Measurements from ENCODE around the gene ARHGDIG. TPM values are rescaled to one million over a fixed set of nuclear protein-coding genes. Genes with fewer than 3 reads are reported as not detected.

Gene ARHGDIG
- total RNA-seq, 1 experiment from 2014 or later: not detected

DNA sequence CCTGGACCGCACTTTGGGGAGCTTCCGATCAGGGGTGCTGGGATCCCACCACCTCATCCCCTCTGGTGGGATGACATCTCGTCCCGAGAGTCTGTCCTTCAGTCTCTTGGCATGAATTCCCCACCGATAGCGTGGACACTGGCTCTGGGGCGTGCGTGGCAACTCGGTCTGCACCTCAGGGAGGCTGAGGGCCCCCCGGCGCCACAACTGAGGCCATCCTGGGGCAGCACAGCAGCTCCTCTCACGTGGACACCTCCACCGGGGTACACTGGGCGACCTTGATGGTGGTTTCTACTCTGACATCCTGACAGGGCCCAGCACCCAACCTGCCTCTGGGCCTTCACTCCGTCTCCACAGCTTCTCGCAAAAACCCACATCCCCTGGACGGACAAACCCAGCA is 11.1 kb downstream of the ARHGDIG start:
- Mint-ChIP-seq H3K9me3 (ENCODE audit: unreplicated experiment) (no peaks in the 10 kb centered on the region), H3K4me1 (ENCODE audit: insufficient read depth, unreplicated experiment) (no peaks in the 10 kb centered on the region), H3K36me3 (ENCODE audit: insufficient read depth, unreplicated experiment) (peaks cover 32% of the 10 kb centered on the region), H3K27ac (ENCODE audit: low read depth, unreplicated experiment) (no peak overlapping the region), H3K27me3 (ENCODE audit: insufficient read depth, unreplicated experiment) (no peaks in the 10 kb centered on the region), H3K4me3 (ENCODE audit: unreplicated experiment) (no peak overlapping the region)
- intact Hi-C loops (cut with micrococcal nuclease): no loop called here
- no peak for DNase-seq (ENCODE audit: unreplicated experiment)
- ChIA-PET CTCF (no interaction called here), POLR2A (no interaction called here)
- TF ChIP-seq, protein P1, sequence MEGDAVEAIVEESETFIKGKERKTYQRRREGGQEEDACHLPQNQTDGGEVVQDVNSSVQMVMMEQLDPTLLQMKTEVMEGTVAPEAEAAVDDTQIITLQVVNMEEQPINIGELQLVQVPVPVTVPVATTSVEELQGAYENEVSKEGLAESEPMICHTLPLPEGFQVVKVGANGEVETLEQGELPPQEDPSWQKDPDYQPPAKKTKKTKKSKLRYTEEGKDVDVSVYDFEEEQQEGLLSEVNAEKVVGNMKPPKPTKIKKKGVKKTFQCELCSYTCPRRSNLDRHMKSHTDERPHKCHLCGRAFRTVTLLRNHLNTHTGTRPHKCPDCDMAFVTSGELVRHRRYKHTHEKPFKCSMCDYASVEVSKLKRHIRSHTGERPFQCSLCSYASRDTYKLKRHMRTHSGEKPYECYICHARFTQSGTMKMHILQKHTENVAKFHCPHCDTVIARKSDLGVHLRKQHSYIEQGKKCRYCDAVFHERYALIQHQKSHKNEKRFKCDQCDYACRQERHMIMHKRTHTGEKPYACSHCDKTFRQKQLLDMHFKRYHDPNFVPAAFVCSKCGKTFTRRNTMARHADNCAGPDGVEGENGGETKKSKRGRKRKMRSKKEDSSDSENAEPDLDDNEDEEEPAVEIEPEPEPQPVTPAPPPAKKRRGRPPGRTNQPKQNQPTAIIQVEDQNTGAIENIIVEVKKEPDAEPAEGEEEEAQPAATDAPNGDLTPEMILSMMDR (IDR thresholded peaks at IDR 0.05; ENCODE audit: unreplicated experiment): no peak
- BruUV-seq (replicated peaks): no TSS peak

DNA sequence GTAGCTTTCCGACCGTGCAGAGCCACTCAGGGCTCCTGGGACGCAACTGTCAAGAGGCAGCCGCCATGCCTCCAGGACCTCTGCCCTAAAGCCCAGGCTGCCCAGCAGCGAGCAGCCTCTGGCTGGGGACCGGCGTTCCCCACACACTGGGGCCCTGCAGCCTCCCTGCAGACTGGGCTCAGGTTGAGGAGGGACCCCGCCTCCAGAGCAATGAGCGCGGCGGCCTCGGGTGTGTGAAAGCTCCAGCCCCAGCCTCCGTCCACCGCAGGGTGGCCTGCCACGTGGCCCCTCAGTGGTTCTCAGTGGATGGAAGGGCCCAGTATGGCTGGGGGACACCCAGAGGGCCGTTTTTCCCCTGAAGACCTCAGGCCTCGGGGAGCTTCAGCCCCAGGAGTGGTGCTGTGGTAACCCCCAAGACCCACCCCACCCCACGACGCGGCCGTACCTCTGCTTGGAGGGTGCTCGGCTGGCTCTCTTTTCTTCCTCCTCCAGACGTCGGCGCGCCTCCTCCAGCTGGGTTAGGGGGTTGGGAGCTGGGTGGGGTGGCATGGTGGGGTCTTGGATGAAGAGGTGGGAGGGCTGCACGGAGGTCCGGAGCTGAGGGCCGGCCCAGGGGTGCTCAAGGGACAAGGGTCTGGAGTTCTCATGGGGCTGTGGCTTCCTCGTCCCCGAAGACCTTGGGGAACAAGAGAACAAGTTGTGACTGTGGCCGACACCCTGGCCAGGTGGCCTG is 12.8 kb downstream of the ARHGDIG start:
- BruUV-seq (replicated peaks): no TSS peak
- POLR2A ChIA-PET: no interaction called here

DNA sequence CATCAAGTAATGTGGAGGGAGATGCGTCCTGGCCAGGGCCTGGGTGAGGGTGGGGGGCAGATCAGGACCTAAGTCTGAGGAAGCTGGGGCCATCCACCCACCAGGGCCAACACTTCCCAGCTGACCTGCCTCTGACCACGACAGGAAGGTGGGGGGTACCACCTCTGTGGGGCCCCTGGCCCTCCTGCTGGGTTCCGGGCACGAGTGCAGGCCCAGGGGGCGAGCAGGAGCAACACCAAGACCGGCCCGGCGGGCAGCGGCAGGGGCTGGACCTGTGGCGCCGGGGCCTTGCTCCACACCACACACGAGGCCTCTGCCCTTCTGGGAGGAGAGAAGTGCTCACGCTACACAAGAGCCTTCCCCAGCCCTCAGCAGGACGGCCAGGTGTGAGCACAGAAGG is 15.9 kb downstream of the ARHGDIG start:
- DNase-seq (ENCODE audit: unreplicated experiment): no peak
- H3K4me1 Mint-ChIP-seq (ENCODE audit: insufficient read depth, unreplicated experiment): no peaks in the 10 kb centered on the region
- H3K27ac Mint-ChIP-seq (ENCODE audit: low read depth, unreplicated experiment): no peak overlapping the region
- POLR2A ChIA-PET: no interaction called here
- CTCF ChIA-PET: interaction anchor here (0.8 kb wide), 1 partner anchor 994 kb away, joined by 5 read pairs; no protein-coding TSS in a partner anchor
- intact Hi-C loops (cut with micrococcal nuclease): no loop called here
- TF ChIP-seq, protein P1 (IDR thresholded peaks at IDR 0.05; ENCODE audit: unreplicated experiment): no peak
- BruUV-seq (replicated peaks): no TSS peak
- no peaks in the 10 kb centered on the region for H3K27me3 Mint-ChIP-seq (ENCODE audit: insufficient read depth, unreplicated experiment)
- H3K4me3 Mint-ChIP-seq (ENCODE audit: unreplicated experiment): no peak overlapping the region
- peaks cover 48% of the 10 kb centered on the region for H3K36me3 Mint-ChIP-seq (ENCODE audit: insufficient read depth, unreplicated experiment)
- no peaks in the 10 kb centered on the region for H3K9me3 Mint-ChIP-seq (ENCODE audit: unreplicated experiment)

More for the DNA sequence above, 12.8 kb downstream of the ARHGDIG start:
- Mint-ChIP-seq H3K4me3 (ENCODE audit: unreplicated experiment) (no peak overlapping the region), H3K27ac (ENCODE audit: low read depth, unreplicated experiment) (no peak overlapping the region), H3K27me3 (ENCODE audit: insufficient read depth, unreplicated experiment) (no peaks in the 10 kb centered on the region), H3K36me3 (ENCODE audit: insufficient read depth, unreplicated experiment) (peaks cover 40% of the 10 kb centered on the region), H3K9me3 (ENCODE audit: unreplicated experiment) (no peaks in the 10 kb centered on the region), H3K4me1 (ENCODE audit: insufficient read depth, unreplicated experiment) (no peaks in the 10 kb centered on the region)
- intact Hi-C loops (cut with micrococcal nuclease): no loop called here
- TF ChIP-seq, protein P1 (IDR thresholded peaks at IDR 0.05; ENCODE audit: unreplicated experiment): no peak
- DNase-seq (ENCODE audit: unreplicated experiment): no peak
- CTCF ChIA-PET: no interaction called here

DNA sequence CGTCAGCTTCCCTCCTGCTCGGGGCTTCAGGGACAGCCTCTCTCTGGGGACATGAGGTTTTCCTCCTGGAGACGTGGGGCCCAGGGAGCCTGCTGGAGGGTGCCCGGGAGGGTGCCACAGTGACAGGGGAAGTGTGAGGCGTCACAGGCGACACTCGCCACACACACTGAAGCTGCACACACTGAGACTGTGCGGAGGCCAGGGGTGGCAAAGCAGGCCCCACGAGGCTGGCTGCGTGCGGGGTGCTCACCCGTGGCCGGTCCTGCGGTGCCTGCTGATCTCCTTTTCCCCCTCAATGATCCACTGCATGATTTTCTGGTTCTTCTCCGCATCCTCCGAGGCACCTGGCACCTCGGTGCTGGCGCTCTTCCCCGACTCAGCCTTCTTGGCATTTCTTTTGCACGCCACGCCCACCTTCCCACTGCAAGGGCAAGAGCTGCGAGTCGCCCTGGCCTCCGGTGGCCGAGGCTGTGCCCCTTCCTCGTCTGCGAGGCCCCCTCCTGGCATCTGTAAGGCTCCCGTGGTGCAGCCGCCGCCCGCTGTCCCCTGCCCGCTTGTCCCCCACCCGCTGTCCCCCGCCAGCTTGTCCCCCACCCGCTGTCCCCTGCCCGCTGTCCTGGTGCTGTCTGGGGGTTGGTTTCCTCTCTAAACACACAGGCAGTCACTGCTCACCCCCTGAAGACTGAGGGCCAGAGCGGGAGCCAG is 16.6 kb downstream of the ARHGDIG start:
- intact Hi-C loops (cut with micrococcal nuclease): no loop called here
- ChIA-PET POLR2A (no interaction called here), CTCF (interaction anchor here (0.8 kb wide), 1 partner anchor 993 kb away, joined by 5 read pairs; no protein-coding TSS in a partner anchor)
- TF ChIP-seq, protein P1 (IDR thresholded peaks at IDR 0.05; ENCODE audit: unreplicated experiment): no peak
- Mint-ChIP-seq H3K4me1 (ENCODE audit: insufficient read depth, unreplicated experiment) (no peaks in the 10 kb centered on the region), H3K36me3 (ENCODE audit: insufficient read depth, unreplicated experiment) (peaks cover 46% of the 10 kb centered on the region), H3K27me3 (ENCODE audit: insufficient read depth, unreplicated experiment) (no peaks in the 10 kb centered on the region), H3K27ac (ENCODE audit: low read depth, unreplicated experiment) (no peak overlapping the region), H3K4me3 (ENCODE audit: unreplicated experiment) (no peak overlapping the region), H3K9me3 (ENCODE audit: unreplicated experiment) (no peaks in the 10 kb centered on the region)
- no TSS peak for BruUV-seq (replicated peaks)
- no peak for DNase-seq (ENCODE audit: unreplicated experiment)
